GM21825 (cell line): Measurements from ENCODE around the gene FGD6.
"Not testable (repeated sequence)": the region's sequence is repeated elsewhere in the genome, so short reads cannot be mapped to it uniquely, and the experiment has no call there.

Source experiments
- ATAC-seq: cut with Tn5 transposase; IDR thresholded peaks from one replicate; pipeline ENCODE4 v1.9.1; 2021; ENCODE audit warnings: mild to moderate bottlenecking, moderate library complexity; ENCODE audit not compliant: unreplicated experiment

The FGD6 gene

DNA sequence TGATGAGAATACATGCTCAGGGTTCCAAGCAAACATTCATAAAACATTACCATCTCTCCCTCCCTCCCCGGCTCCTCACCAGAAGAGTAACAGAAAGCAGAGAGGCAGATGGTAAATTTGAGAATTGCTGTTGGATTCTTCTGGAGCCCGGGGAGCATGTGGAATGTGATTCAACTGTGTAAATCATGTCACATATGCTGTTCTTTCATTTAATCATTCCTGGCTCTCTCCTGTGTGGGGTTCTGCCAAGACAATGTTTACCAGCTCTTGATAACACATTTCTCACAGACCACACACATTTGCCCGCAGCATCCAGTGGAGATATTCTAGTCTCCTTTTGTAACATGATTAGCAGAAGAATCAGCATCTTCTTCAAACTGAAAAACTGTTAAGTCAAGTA, 120.4 kb downstream of the FGD6 start:
- no peak for ATAC-seq

DNA sequence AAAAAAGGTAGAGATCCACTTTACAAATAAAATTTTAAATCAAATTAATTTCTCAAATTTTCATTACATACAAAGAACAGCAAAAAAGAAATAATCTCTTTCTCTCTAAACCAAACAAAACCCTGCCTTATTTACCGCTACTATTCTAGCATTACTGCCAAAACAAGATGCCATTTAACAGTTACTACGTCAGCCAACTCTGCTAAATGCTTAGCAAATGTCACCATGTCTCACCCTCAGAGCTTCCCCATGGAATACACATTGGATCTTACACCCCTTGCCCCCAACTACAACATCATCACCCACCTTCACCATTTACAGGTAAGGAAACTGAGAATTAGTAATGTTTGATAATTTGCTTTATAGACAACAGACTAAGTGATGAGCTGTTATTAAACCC, 120.9 kb downstream of the FGD6 start:
- no peak for ATAC-seq

DNA sequence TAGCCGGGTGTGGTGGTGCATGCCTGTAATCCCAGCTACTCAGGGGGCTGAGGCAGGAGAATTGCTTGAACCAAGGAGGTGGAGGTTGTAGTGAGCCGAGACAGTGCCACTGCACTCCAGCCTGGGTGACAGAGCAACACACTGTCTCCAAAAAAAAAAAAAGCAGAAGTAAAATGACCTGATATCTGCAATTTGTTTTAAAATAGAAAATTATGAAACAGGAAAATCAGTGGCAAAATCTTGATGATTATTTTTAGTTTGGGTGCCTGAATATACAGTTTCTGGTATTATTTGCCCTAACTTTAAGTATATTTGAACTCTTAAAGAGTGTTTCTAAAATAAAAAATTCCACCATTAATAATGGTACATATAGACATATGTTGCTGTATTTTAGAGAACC, 121.4 kb downstream of the FGD6 start:
- not testable (repeated sequence) for ATAC-seq

DNA sequence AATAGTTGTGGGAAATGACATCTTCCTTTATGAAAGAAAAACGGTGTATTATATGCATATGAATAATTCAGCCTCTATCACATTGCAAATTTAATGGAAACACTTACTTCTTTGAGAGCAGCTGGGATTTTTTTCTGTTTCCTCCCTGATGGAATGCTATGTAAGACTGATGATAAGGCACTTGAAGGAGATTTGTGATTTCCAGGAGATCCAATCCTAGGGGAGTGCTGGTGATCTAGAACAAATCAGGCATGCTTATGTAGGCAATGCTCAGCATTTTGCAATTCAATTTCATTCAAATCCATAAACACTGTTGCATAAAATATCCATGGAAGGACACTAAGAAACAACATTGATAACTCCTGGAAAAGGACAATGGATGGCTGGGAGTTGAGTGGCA, 127.8 kb downstream of the FGD6 start:
- ATAC-seq = no peak

DNA sequence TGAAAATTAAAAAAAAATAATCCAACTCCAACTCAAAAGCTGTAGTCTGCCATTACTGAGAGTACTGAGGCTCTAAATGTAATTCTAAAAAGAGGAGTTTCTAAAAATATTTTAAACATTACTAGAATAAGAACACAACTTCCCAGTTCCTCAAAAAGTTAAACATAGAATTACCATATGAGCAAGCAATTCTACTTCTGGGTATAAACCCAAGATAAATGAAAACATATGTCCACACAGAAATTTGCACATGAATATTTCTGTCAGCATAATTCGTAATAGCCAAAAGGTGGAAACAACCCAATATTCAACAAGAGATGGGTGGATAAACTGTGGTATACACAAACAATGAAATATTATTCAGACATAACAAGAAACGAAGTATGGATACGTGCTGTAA, 128.9 kb downstream of the FGD6 start:
- peak; percentile 66 for ATAC-seq

DNA sequence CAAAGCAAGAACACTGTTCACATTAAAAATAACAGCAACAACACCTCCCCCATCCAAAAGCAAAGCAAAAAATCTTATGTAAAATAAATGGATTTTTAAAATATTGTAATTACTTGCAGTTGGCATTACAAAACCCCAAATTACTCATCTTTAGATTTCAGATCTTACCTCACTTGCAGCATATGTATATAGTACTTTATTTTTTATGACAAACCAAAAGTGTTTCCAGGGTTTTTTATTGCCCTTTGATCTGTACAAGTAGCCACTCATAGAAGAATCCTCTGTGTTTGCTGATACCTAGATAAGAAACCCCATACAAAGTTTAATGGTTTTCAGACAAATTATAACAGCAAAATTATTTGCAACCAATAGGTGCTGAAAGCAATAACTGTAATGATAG, 131.7 kb downstream of the FGD6 start:
- ATAC-seq = no peak

DNA sequence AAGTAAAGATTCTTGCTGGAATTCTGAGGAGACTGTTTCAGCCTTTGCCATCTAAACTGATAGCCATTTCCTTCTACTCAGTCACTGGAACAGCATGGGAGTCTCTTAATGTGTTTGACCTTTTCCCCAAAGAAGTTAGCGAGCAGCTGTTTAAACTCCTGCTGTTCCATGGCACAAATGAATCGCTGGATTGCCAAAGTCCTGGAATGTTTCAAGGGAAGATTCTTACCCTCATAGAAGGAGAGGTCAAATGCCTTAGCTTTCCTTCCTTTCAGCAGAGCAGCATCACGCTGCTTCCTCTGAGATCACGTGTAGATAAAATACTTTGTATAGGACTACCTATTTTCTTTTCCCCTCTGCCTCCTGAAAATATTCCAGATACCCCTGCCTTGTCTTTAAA, 133.3 kb downstream of the FGD6 start:
- ATAC-seq = no peak

DNA sequence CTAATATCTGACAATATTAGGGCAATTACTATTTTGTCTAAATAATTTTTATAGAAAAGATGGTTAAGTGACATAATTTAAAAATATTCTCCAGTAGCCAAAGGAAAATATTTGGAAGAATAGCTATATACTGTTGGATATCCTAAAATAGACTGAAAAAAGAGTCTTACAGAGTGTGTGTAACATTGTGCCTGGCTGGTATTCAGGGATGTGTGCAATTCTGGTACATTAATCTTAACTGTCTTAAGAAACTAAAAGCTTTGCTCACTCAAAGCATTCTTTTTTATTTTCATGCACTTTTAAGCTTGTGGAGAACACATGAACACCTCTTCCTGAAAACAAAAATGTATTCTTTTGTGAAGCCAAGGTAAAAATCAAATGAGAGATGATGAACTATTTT, 133.8 kb downstream of the FGD6 start:
- no peak for ATAC-seq

DNA sequence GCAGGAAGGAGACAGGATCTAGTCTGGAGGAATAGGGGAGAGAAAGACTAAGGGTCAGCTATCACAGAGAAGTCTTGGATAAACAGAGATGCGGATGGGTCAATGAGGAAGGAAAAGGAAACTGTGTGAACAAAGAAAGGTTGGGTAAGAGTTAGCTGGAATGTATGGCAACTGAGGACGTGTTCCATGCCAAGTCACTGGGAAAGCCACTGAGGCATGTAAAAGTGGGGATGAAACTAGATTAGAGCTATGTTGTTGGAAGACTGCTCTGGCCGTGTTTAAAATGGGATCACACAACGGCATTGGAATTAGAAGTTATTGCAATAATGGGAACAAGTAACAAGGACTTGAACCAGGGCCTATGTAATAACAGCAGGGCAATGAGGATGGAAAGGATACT, 139.9 kb downstream of the FGD6 start:
- no peak for ATAC-seq

DNA sequence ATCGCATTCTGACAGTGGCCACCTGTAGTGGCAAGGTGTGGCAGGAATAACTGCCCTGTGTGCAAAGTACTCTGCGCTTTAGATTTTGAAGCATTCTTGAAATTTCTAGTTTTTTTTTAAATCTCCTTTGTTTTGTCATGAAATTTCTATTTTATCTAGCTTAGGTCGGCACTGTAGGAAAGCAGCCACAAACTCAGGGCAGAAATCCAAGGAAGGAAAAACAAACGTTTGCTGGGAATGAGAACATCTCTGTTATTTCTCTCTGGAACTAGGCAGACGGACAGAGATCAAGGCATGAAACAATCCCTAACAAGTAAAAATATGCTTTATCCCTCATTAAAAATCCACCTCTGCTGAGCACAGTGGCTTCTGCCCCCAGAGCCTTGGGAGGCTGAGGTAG, 142.5 kb downstream of the FGD6 start:
- no peak for ATAC-seq

DNA sequence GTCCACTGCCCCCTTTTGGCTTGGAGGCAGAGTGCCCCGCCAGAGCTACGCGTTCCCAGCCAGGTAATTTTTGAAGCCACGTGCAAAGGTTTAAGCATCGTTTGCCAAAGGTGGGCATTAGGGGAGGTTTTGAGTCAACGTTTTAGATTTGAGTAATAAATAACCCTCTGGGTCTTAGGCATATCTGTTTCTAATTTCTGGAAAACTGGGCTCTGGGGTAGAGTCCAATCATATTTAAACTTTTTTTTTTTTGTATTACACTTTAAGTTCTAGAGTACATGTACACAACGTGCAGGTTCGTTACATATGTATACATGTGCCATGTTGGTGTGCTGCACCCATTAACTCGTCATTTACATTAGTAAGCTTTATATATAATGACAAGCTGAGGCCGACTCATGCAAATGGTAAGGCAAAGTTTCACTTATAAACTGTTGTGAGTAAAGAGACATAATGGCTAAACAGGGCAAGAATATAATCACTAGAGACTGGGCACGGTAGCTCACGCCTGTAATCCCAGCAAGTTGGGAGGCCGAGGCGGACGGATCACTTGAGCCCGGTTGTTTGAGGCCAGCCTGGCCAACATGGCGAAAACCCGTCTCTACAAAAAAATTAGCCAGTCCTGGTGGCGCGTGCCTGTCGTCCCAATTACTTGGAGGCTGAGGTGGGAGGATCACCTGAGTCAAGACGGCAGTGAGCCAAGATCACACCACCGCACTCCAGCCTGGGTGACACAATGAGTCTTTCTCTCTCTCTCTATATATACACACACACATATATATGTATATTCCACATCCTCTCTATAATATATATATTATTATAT, 143.4 kb downstream of the FGD6 start:
- ATAC-seq = no peak

DNA sequence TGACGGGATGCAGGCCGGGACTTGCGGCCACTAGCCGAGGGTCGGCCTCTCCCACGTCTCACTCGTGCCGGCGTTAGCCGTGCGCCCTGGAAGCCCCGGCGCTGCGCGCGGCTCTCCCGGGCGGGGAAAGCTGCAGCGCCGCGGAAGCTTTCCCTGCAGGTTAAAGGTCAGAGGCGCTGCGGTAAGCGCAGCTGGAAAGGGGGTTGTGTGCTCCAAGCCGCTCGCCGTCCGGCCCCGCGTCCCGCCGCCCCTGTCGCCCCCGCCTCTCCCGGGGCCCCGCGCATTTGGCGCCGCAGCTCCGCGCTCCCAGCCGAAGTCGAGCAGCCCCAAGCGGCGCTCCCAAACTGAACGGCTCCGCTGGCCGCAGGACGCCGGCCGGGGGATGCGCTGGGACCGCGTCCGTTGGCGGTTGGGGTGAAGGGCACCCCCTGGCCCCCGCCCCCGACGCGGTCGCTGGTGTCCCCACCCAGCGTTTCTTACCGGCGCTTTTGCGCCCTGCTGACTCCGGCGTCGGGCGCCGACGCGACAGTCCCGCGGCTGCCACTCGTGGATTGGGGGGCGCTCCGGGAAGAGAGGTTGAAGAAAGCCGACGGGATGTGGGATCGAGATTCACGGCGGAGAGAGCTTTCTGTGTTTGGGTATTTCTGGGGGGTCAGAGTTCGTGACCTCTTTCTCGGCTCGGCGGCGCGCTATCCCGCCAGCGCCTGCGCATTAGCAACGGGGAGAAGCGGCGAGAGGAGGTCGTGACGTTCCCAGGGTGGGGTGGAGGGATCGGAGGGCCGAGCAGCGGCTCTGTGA, 144.2 kb downstream of the FGD6 start, which contains the start of gene NR2C1:
Gene NR2C1 (minus strand): TSS at position 719 of the 798 bp plus-strand sequence. CDS start 6,234 bp downstream, outside the sequence.
- peak; percentile 90 for ATAC-seq

DNA sequence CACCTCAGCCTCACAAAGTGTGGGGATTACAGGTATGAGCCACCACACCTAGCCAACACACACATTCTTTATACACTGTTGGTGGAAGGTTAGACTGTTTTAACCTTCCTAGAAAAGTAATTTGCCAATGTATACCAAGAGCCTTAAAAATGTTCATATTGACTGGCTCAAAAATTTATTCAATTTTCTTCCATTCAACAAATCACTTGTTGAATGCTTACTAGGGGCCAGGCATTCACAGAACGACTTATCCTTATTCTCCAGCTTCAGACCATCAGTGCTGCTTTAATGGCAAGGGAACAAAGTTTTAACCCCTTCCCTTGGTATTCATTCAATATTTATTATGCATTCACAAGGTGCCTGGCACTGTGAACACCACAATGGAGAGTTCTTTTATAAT, 146.9 kb downstream of the FGD6 start:
- no peak for ATAC-seq

DNA sequence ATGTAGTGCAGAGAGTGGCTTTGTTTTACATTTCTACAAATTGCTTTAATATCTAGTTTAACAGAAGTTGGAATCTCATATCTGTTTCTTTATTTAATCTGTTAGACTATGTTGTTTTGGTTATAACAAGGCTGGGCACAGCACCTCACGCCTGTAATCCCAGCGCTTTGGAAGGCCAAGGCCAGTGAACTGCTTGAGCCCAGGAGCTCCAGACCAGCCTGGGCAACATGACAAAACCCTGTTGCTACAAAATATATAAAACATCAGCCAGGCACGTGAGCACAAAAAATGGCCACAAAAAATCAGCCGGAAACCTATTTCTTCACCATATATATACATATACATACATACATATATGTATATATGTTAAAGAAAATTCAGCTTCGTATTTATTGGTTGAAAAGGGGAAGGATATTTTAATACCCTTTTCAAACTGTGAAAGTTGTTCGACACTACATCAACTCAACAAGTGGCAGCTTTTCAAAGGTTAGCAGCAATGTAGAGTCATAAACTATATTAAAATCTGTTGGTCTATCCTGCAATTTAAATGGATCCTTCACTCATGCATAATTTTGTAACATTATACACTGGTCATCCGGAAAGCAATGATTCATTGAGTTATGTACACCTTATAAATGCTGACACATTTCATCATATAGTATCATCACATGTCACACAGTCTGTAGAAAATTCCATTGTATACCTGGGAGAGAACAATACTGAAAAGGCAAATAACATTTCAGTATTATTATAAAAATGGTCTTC, 151.0 kb downstream of the FGD6 start:
- no peak for ATAC-seq

DNA sequence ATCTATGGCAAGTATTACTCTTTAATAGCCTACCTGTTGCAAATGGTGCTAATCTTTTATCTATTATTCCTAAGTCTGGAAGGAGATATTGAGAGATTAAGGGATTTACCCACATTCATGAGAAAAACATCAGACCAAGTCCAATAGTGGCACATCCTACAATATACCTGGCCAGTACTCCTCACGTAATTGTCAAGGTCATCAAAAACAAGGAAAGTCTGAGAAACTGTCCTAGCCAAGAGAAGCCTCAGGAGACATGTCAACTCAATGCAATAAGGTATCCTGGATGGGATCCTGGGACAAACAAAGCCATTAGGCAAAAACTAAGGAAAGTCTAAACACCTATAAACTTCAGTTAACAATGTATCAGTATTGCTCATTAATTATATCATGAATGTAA, 156.3 kb downstream of the FGD6 start:
- ATAC-seq = no peak

DNA sequence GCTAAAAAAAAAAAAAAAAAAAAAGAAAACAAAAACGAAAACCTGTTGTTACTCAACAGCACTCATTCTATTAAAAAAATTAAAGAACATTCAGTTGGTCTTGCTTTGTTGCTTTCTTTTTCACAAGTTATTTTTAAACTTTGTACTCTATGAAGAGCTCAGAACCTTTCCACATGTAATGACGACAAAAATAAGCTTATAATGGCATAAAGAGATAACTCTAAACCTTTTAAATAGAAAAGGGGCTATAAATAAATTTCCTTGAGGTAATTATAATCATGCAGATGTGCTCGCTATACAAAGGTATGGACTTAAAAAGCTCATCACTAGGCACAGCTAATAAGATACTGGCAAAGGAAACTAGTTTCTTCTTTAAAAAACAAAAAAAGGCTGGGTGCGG, 157.3 kb downstream of the FGD6 start:
- ATAC-seq = no peak

DNA sequence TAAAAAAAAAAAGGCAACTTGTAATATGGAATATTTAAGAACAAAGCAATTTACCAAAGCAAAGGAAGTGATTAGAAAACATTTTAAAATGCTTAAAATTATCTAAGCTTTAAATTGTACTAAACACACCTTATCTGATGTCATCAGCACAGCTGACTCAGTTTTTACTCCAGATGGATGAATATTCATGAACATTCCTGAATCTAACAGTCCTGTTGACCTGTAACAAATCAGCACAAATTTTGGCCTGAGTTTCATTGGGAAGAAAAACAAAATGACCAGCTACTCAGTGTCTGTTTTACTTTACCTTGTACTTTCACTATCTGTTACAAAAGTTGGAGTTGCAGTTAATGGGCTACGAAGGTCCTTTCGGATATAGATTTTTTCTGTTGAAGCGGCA, 159.8 kb downstream of the FGD6 start:
- ATAC-seq = no peak

DNA sequence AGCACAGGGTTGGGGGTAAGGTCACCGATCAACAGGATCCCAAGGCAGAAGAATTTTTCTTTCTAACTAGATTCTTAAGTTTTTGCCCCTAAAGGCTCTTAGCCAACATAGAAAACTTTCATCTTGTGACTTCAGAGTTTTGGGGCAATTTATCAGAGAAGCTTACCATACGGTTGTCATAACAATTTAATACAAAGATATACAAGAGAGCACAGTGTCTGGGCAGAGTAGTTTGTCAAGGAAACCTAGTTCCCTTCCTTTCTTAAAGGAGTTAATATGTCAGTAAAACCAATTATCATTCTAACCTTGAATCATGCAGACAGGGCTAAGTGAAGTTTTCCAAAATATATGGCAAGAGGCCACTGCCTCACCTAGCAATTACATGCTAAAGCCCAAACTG, 162.2 kb downstream of the FGD6 start:
- no peak for ATAC-seq

DNA sequence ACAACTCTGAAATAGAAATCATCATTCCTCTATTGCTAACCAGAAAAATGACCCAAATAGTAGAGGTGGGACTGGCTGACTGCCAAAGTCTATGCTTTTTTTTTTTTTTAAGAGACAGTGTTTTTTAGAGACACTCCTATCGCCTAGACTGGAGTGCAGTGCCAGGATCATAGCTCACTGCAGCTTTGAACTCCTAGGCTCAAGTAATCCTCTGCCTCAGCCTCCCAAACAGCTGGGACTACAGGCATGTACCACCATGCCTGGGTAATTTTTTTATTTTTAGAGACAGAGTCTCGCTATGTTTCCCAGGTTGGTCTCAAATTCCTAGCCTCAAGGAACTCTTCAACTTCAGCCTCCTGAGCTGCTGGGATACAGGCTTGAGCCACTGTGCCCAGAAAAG, 163.1 kb downstream of the FGD6 start:
- no peak for ATAC-seq

DNA sequence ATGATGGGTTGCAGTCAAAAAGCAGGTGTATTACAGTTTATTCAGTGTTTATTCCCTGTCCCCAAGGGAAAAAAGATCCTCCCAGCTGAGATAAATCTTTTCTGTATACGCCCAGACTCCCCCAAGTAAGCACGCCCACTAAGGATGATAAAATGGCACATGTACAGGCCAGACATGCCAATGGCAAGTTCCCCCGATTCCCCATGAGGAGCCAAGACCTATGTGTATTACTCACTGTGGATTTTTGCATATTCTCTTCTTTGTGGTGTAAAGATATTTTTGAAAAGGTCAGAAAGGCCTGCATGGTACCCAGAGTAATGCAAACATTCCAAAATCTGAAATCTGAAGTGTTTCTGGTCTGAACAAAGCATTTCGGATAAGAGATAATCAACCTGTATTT, 166.0 kb downstream of the FGD6 start:
- no peak for ATAC-seq

DNA sequence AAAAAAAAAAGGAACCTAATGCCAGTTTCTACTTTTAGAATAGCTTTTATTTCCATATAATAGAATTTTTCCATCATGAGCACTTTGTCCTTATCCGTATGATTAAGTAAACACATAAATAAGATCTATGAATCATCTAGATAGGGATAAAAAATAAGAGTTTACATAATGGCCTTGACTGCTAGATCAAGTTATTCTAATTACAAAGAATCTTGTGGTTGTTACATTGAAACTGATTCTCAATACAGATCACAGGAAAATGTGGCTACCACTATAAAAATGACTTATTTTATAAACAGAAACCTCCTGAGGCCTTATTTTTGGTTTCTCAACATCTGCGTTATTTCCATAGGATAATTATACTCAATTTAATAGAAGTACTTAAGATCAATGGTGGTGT, 179.4 kb downstream of the FGD6 start:
- ATAC-seq = no peak

DNA sequence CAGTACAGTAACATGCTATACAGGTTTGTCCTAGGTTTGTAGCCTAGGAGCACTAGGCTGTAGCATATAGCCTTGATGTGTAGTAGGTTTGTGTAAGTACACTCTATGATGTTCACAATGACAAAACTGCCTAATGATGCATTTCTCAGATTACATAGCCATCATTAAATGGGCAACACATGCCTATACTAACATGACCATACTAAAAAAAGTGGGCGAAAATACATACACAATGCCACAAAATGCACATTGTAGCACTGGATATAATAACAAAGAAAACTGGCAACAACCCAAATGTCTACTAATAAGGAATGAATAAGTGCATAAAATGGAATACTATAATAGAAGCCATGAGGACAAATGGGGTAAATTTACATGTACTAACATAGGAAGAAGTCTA, 182.5 kb downstream of the FGD6 start:
- no peak for ATAC-seq
